ENCODE results near the gene UBE2D4.

DNA sequence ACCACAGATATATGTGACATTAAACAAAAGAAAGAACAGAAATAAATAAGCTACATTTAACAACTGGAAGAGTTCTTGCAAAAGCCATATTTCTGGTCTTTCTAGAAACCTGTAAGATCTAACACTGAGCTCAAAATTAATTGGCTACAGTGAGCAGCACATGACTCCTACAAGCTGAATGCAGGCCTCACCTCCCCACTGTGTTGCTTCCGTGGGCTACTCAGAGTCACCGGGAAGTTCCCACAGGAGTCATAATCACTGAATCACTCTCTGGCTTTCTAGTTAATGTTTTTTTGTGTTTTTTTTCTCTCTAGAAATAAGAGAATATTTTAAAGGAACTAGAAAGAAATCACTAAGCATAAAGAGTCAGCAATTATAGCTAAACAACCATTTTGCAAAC is 46.8 kb upstream of the UBE2D4 start:
- TF ChIP-seq, protein P1, sequence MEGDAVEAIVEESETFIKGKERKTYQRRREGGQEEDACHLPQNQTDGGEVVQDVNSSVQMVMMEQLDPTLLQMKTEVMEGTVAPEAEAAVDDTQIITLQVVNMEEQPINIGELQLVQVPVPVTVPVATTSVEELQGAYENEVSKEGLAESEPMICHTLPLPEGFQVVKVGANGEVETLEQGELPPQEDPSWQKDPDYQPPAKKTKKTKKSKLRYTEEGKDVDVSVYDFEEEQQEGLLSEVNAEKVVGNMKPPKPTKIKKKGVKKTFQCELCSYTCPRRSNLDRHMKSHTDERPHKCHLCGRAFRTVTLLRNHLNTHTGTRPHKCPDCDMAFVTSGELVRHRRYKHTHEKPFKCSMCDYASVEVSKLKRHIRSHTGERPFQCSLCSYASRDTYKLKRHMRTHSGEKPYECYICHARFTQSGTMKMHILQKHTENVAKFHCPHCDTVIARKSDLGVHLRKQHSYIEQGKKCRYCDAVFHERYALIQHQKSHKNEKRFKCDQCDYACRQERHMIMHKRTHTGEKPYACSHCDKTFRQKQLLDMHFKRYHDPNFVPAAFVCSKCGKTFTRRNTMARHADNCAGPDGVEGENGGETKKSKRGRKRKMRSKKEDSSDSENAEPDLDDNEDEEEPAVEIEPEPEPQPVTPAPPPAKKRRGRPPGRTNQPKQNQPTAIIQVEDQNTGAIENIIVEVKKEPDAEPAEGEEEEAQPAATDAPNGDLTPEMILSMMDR (IDR thresholded peaks at IDR 0.05): no peak
- TF ChIP-seq POLR2A (IDR thresholded peaks at IDR 0.05) (no peak), EP300 (IDR thresholded peaks at IDR 0.05) (no peak)

All from tibial nerve (tissue), 4 donors.